Measurements from ENCODE around the gene MOB3A. TPM values are rescaled to one million over a fixed set of nuclear protein-coding genes. Genes with fewer than 3 reads are reported as not detected.
"Not testable (repeated sequence)": the region's sequence is repeated elsewhere in the genome, so short reads cannot be mapped to it uniquely, and the experiment has no call there.

MOB3A gene
- total RNA-seq, 1 donor from 2014 or later: 22.4 TPM

- no peak for DNase-seq (ENCODE audit: low read depth)
Measured at GRCh38 chr19:2034729-2035589, 61.2 kb downstream of the MOB3A start.

DNA sequence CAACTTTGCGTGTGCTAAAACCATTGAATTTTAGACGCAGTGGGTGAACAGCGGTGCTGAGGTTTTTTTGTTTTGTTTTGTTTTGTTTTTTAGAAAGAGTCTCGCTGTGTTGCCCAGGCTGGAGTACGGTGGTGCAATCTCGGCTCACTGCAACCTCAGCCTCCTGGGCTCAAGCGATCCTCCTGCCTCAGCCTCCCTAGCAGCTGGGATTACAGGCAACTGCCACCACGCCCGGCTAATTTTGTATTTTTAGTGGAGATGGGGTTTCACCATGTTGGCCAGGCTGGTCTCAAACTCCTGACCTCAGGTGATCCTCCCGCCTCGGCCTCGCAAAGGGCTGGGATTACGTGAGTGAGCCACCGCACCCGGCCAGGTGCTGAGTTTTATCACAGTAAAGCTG, 61.9 kb downstream of the MOB3A start:
- DNase-seq (ENCODE audit: low read depth): not testable (repeated sequence)

- DNase-seq (ENCODE audit: low read depth): no peak
Measured at GRCh38 chr19:2033825-2034159, 62.3 kb downstream of the MOB3A start.

GRCh38 chr19:2033115-2033824, 62.9 kb downstream of the MOB3A start:
- DNase-seq (ENCODE audit: low read depth): no peak

DNA sequence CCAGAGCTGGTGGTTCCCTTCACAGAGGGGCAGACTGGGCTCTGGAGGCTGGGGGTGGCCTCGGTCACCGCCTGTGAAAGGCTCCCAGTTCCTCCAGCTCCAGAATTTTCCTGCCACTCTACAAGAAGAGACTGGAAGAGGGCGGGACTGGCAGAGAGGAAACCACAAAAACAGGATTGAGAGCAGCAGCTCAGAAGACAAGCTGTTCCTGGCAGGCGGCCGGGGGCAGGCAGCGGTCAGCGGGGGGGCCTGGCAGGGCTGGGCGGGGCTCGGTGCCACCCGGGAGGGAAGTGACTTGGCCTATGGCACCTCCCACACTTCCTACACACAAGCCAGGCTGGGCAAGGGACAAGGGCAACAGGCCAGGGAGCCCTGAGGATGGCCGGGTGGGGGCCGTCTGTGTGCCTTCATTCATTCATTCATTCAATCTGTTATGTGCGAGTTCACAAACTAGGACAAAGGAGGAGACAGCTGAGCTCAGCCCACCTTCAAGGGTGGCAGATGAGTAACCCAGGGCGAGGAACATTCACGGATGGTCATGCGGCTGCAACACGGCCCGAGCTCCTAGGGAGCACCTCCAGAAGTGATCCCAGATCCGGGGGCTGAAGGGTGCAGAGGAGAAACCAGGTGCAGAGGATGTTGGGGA, 63.7 kb downstream of the MOB3A start:
- peak; percentile 96 for DNase-seq (ENCODE audit: low read depth)

- no peak for DNase-seq (ENCODE audit: low read depth)
Measured at GRCh38 chr19:2027361-2027760, 68.8 kb downstream of the MOB3A start.

DNA sequence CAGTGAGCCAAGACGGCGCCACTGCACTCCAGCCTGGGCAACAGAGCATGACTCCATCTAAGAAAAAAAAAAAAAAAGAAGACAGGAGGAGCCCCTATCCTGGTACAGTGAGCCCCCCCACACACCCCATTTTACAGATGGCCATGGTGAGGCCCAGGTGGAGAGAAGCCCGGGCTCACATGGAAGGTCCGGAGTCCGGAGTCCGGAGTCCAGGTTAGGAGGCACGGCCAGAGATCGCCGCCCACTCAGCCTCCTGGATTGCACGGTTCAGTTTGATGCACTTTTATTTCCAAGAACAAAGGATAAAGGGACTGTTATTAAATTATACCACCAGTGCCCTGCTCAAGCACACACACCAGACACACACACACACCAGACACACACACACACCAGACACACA, 69.4 kb downstream of the MOB3A start:
- no peak for DNase-seq (ENCODE audit: low read depth)

DNA sequence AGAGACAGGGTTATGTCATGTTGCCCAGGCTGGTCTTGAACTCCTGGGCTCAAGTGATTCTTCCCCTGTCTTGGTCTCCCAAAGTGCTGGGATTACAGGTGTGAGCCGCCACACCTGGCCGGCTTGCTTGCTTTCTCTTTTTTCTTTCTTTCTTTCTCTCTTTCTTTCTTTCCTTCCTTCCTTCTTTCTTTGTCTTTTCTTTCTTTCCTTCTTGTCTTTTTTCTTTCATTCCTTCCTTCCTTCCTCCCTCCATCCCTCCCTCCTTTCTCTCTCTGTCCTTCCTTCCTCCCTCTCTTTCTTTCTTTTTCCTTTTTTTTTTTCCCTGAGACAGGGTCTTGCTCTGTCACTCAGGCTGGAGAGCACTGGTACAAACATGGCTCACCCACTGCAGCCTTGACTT, 73.8 kb downstream of the MOB3A start:
- DNase-seq (ENCODE audit: low read depth): no peak

DNA sequence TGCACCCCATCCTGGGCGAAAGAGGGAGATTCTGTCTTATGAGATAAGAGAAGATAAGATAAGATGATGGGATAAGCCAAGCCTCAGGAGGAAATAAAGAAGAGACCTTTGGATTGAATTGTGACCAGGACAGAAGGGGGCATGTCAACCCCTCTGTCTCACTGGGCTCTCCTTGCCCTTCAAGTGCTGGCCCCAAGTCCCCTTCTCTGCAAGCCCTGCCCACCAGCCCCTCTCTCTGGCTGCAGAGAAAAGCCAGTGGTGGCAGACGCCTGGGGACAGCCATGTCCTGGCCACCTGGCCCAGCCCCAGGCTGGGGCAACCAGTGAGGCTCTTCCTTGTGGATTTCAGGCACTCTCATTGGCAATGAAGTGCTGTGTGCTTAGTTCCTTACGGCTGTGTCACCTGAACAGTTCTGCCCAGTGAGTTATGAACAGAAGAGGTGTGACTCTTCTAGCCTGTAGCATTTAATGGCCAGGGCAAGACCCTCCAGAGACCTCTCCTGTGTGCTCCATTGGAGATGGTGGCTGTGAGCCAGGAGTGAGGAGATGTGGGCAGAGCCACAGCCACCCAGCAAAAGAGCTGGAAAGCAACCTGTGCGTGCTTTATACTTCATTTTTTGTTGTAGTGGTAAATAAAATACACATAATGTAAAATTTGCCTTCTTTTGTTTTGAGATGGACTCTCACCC, 74.5 kb downstream of the MOB3A start:
- no peak for DNase-seq (ENCODE audit: low read depth)

Other genes with a start within 250 kb of the MOB3A start
- 9.0 and 9.4 TPM in 2 replicates for gene REXO1, start 247.8 kb downstream of the MOB3A start, total RNA-seq
- gene KLF16, start 232.7 kb downstream of the MOB3A start, total RNA-seq: 8.6 and 9.7 TPM in 2 replicates
- 106 and 111 TPM in 2 replicates for gene ABHD17A, start 210.8 kb downstream of the MOB3A start, total RNA-seq
- 4.7 and 5.0 TPM in 2 replicates for gene ADAT3, start 190.9 kb downstream of the MOB3A start, total RNA-seq
- gene SCAMP4, start 190.9 kb downstream of the MOB3A start, total RNA-seq: 73.0 and 97.7 TPM in 2 replicates
- gene CSNK1G2, start 155.2 kb downstream of the MOB3A start, total RNA-seq: 70.6 and 75.2 TPM in 2 replicates
- 40.2 and 44.4 TPM in 2 replicates for gene BTBD2, start 80.6 kb downstream of the MOB3A start, total RNA-seq
- 35.3 and 44.6 TPM in 2 replicates for gene MKNK2, start 45.1 kb downstream of the MOB3A start, total RNA-seq
- gene IZUMO4, start 589 bp upstream of the MOB3A start, total RNA-seq: 7.2 and 8.2 TPM in 2 replicates
- 109 and 114 TPM in 2 replicates for gene AP3D1, start 55.2 kb upstream of the MOB3A start, total RNA-seq
- 7.9 and 8.3 TPM in 2 replicates for gene DOT1L, start 67.6 kb upstream of the MOB3A start, total RNA-seq
- gene PLEKHJ1, start 140.0 kb upstream of the MOB3A start, total RNA-seq: 77.5 and 86.7 TPM in 2 replicates
- 21.6 and 23.1 TPM in 2 replicates for gene SF3A2, start 140.5 kb upstream of the MOB3A start, total RNA-seq
- gene AMH, start 153.0 kb upstream of the MOB3A start, total RNA-seq: 5.1 and 7.3 TPM in 2 replicates
- 303 and 333 TPM in 2 replicates for gene JSRP1, start 160.1 kb upstream of the MOB3A start, total RNA-seq
- 0.16 and 0.36 TPM in 2 replicates for gene PEAK3, start 185.8 kb upstream of the MOB3A start, total RNA-seq
- not detected in 2 replicates for gene LINGO3, start 211.8 kb upstream of the MOB3A start, total RNA-seq
- 158 and 226 TPM in 2 replicates for gene LSM7, start 232.3 kb upstream of the MOB3A start, total RNA-seq
- gene SPPL2B, start 232.4 kb upstream of the MOB3A start, total RNA-seq: 36.1 and 45.7 TPM in 2 replicates